Thyroid gland (tissue), 4 donors: Measurements from ENCODE around the gene NBEAL2.

Source experiments
- CTCF ChIP-seq, 6 experiments: fragments of 200-600 bp in 3 of 6; fragments of 450-650 bp in 3 of 6; sonication (generic) in 3 of 6; IDR thresholded peaks; one replicate each; pipeline ENCODE4 v1.5.1; 2016 to 2019; ENCODE audit warnings: antibody characterized with exemption in 6 of 6, mild to moderate bottlenecking in 2 of 6, inconsistent platforms in 1 of 6, moderate library complexity in 1 of 6
- POLR2A ChIP-seq, 2 donors: fragments of 450-650 bp; IDR thresholded peaks; one replicate each; pipeline ENCODE4 v1.6.1; 2017; ENCODE audit warnings: antibody characterized with exemption in 2 of 2, mild to moderate bottlenecking in 2 of 2, moderate library complexity in 1 of 2

GRCh38 chr3:46948830-46949671 is 30.4 kb upstream of the NBEAL2 start:
- TF ChIP-seq CTCF (IDR thresholded peaks at IDR 0.05): no peak
- no peak for TF ChIP-seq POLR2A (IDR thresholded peaks at IDR 0.05)
